Mesenteric fat pad (tissue), 1 donor: Measurements from ENCODE around the gene CCDC71L. TPM values are rescaled to one million over a fixed set of nuclear protein-coding genes. Genes with fewer than 3 reads are reported as not detected.
"Not testable (repeated sequence)": the region's sequence is repeated elsewhere in the genome, so short reads cannot be mapped to it uniquely, and the experiment has no call there.

Experiments used
- DNase-seq: peaks from one replicate; pipeline ENCODE4 v3.0.0-alpha.2; 2020; ENCODE audit warnings: low spot score
- long read RNA-seq: library from polyadenylated mRNA; unstranded; transcript quantifications from one replicate; pipeline ENCODE4 v2.0.0, GENCODE V29; 2020
- total RNA-seq: library from RNA; stranded (reverse); fragmentation: NEBNext Ultra II Directional; extraction: Animal tissue kit (Norgen Biotek cat#: 25700); gene quantifications from one replicate; pipeline ENCODE4 v1.2.1, GENCODE V29; 2021
- donor health status: DM: yes; HTN: yes; CAD: no.

The CCDC71L gene
- 122 TPM for total RNA-seq
- long read RNA-seq, full-length matches to known transcripts = 1 of 1 reads
- long read RNA-seq, partial matches to known transcripts = 0 of 1 reads
- long read RNA-seq, other reads (novel, unspliced or antisense) = 0 of 1 reads

DNA sequence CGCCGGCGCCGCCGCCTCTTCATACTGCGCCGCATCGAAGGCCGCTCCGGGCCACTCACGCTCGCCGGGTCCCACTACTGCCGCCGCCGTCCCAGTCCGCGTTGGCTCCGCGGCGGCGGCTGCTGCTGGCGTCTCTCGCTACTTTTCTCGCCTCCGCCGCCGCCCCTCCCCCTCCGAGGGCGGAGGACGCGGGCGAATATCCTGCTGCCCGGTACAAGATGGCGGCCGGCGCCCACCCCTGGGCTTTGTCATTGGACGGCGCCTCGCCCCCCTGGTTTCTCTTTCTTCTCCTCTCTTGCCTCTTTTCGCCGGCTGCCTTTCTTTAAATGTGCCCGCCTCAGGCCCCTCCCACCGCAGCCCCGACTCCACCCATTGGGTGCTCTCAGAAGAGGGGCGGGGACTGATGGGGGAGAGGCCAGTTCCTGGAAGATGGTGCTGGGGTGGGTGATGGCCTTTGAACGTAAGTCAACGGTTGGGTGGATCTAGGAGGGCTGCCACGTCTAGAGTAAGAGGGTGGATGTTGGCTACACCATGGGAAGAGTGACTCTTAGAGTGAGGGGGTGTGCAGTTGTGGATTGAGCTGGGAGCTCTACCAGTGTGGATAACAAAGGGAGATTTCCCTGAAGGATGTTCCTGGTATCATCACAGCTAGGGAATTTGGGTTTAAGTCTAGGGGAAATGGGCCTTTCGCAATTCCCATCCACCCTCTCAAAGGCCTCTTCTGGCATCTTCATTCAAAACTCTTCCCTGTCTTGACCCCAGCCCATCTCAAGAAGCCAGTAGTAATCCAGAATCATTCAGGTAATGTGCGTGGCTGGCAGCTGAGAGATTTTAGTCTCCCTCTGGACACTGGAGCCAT is at the start of gene CCDC71L:
Gene CCDC71L, minus strand, starts transcription at position 297 of the 859 bp plus-strand sequence. Its CDS starts 262 bp downstream, at position 35.
- DNase-seq = peak; percentile 98

DNA sequence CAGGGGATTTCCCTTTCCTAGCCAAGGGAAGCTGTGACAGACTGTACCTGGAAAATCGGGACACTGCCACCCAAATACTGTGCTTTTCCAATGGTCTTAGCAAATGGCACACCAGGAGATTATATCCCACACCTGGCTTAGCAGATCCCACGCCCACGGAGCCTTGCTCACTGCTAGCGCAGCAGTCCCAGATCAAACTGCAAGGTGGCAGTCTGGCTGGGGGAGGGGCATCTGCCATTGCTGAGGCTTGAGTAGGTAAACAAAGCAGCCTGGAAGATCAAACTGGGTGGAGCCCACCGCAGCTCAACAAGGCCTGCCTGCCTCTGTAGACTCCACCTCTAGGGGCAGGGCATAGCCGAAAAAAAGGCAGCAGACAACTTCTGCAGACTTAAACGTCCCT is 48.6 kb upstream of the CCDC71L start:
- not testable (repeated sequence) for DNase-seq

DNA sequence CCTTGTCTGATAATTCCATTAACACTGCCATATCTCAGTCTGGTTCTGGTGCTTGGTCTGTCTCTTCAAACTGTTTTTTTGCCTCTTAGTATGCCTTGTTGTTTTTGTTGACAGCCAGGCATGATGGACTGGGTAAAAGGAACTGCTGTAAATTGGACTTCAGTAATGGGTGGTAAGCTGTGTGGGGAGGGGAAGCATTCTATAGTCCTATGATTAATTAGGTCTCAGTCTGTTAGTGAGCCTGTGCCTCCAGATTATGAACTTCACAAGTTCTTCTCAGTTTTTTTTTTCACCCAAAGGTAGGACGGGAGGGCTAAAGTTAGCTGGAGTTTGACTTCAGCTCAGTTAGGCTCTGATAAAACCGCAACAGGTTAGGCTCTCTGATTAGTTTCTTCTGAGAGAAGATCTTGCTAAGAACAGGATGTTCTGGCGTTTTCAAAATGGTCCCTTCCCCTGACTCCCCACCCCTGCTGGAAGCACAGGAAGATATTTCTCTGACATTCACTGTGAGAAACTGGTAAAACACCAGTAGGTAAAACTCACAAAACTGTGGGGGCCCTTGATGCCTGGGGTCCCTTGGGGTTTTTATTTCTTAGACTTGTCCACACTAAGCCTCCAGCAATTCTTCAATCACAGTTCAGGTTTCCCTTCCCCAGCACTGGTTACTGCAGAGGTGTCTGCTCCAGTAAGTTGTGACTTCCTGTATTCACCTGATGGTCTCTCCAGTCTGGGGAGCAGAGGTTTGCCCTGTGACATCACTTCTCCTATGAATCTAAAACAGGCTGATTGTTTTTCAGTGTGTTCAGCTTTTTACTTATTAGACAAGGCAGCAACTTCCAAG is 43.3 kb upstream of the CCDC71L start:
- no peak for DNase-seq

DNA sequence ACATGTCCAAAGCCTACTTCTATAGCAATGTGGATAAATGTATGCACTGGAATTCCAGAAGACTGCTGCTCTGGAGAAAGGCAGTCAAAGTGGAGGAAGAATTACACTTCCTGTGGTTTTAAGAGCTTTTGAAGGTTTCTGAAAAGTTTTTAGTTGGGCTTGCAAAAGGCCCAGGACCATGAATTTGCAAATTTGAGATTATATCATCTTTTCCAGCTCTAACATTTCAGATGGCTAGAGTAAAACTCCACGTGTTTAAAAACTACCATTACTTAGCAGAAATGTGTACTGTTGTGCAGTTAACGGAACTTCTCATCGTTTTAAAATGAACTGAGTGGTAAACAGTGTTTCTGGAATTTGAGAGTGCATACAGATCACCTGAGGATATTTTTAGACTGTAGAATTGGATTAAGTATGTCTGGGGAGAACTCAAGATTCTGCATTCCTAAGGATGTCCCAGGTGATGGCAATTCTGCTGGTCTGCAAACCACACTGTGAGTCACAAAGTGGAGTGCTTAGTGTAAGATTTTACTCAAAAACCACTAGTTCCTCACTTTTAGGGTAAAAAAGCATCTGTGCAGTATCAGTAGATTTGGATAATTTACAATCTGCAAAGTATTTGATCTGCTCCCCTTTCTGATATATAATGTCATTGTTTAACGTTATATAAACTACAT is 32.9 kb upstream of the CCDC71L start:
- no peak for DNase-seq

DNA sequence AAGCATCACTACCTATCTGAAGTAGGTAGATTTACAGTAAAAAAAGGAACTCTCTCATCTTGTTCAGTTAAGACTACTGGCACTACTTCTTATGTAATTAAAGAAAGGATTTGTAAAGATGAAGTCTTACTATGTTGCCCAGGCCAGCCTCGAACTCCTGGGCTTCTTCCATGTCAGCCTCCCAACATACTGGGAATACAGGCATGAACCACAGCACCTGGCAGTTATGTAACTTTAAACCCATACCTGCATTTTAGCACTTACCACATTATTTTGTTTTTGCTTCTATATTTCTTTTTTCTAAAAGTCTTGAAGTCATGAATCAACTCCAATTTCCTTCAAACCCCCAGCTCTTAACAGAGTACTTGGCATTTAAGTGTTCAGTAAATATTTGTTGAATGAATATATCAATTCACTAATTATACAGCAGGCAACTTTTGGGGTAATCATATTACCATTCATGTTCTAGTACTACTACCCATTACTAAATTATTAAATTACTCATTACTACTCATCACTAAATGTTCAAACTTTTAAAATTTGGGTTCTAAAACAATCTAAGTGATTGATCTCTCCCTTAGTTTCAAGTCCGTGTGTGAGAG is 31.6 kb upstream of the CCDC71L start:
- DNase-seq = no peak

DNA sequence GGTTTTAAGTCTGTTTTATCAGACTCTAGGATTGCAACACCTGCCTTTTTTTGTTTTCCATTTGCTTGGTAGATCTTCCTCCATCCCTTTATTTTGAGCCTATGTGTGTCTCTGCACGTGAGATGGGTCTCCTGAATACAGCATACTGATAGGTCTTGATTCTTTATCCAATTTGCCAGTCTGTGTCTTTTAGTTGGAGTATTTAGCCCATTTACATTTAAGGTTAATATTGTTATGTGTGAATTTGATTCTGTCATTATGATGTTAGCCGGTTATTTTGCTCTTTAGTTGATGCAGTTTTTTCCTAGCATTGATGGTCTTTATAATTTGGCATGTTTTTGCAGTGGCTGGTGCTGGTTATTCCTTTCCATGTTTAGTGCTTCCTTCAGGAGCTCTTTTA is 27.2 kb upstream of the CCDC71L start:
- DNase-seq = not testable (repeated sequence)

DNA sequence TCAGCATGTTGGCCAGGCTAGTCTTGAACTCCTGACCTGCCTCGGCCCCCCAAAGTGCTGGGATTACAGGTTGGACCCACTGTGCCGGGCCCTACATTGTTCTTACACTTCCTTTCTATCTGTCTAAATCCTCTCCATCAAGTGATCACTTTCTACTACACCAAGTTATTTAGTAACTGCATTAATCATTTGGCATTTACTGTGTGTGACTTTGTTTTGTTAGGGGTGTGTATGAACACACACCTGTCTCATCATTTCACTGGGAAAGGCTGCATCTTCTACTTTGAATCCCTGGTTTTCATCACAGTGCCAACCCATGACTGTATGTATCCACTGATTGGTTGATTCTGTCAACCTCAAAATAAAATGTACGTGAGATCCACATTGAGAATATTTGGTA is 23.0 kb upstream of the CCDC71L start:
- DNase-seq = no peak

DNA sequence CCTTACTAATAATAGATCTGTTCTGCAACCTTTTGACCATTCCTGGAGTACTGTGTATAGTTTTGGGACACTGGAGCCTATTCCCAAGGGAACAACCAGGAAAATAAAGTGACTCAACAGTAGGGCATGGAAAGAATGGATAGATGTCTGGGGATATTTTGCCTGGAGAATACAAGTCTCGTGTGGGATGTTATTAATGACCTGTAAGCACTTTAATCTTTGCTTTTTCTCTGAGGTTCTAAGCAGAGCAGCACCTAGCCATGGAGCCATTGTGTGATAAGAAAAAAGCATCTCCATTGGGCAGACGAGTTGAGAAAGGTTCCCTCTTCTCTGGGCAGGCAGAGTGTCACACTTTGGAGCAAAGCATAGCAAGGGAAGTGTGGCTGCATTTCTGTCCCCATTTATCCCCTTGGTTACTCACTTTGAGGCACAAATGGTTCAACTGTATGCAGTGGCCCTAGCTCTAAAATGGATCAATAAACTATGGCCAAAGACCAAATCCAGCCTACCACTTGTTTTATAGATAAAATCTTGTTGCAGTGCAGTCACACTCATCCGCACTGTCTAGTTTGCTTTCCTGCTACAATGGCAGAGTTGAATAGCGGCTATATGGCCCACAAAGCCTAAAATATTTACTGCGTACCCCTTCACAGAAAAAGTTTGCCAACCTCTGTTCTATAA is 21.0 kb upstream of the CCDC71L start:
- no peak for DNase-seq

DNA sequence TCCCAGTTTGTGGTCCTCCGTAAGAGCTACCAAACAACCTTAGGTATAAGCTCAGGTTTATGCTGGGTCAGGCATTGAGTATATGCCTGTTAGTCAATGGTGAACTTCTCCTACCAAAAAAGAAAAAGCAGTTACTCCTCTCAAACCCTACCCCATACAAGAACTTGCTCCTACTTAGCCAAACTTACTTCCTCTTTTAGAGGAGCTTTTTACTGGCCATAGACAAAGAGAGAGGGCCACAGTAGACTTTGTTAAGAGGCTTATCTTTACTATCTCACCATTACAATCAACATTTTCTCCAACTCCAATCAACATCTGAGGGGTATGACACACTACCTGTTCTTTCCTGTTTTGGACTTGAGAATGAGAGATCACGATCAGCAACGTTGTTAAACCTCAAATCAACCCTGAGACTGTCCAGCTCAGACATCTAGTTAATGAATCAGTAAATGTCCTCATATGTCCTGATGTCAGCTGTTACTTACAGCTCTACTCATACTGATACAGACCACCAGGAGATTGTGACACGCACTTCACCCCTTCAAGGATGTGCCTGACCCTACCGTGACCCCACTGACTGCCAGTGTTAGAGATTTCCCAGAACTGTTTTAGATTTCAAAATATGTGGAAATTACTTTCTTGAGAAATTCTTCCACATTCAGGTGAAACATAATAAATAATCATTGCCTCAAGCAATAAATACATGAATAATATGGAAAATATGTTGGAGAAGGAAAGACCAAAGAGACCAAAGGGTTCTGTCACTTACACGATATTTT is 18.4 kb upstream of the CCDC71L start:
- no peak for DNase-seq

DNA sequence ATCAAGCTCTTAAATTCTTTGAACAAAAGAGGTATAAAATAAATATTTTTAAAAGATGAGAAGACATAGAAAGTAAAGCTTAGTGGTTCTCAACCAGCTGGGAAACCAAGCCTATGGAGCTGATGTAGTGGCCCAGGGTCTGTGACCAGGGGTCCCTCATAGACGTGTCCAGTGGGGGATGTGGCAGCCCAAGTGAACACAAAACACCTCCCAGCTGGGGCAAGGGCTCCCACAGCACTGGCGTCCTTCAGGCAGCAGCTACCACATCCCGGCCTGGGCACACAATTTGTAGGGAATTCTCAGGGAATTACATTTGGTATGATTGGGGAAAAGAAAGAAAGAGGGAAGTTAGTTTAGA is 17.8 kb upstream of the CCDC71L start:
- peak; percentile 57 for DNase-seq

DNA sequence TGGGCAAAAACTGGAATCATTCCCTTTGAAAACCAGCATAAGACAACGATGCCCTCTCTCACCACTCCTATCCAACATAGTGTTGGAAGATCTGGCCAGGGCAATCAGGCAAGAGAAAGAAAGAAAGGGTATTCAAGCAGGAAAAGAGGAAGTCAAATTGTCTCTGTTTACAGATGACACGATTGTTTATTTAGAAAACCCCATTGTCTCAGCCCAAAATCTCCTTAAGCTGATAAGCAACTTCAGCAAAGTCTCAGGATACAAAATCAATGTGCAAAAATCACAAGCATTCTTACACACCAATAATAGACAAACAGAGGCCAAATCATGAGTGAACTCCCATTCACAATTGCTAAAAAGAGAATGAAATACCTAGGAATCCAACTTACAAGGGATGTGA is 15.5 kb upstream of the CCDC71L start:
- DNase-seq = not testable (repeated sequence)

DNA sequence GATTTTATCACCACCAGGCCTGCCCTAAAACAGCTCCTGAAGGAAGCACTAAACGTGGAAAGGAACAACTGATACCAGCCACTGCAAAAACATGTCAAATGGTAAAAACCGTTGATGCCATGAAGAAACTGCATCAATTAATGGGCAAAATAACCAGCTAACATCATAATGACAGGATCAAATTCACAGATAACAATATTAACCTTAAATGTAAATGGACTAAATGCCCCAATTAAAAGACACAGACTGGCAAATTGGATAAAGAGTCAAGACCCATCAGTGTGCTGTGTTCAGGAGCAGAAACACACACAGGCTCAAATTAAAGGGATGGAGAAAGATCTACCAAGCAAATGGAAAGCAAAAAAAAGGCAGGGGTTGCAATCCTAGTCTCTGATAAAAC is 12.7 kb upstream of the CCDC71L start:
- DNase-seq = not testable (repeated sequence)

DNA sequence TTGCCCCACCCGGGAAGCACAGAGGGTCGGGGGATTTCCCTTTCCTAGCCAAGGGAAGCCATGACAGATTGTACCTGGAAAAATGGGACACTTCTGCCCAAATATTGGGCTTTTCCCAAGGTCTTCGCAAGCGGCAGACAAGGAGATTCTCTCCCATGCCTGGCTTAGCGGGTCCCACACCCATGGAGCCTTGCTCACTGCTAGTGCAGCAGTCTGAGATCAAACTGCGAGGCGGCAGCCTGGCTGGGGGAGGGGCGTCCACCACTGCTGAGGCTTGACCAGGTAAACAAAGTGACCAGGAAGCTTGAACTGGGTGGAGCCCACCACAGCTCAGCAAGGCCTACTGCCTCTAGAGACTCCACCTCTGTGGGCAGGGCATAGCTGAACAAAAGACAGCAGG is 11.0 kb upstream of the CCDC71L start:
- DNase-seq = not testable (repeated sequence)

DNA sequence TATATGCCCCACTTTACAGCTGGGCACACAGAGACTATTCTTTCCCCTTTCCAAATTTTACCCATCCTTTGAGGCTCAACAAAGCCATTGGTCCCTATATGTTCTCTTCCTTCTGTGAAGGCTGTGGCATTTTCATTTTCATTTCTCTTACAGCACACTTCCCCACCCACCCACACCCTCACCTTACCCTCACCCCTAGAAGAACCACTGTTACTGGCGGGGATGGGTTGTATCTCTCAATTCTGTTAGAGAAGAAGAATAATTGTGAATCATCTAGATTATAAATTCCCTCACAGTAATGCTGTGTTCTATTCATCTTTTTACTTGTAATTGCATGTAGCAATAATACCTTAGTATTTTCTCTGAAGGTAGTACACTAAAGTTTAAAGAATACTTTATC is 10.2 kb upstream of the CCDC71L start:
- no peak for DNase-seq

DNA sequence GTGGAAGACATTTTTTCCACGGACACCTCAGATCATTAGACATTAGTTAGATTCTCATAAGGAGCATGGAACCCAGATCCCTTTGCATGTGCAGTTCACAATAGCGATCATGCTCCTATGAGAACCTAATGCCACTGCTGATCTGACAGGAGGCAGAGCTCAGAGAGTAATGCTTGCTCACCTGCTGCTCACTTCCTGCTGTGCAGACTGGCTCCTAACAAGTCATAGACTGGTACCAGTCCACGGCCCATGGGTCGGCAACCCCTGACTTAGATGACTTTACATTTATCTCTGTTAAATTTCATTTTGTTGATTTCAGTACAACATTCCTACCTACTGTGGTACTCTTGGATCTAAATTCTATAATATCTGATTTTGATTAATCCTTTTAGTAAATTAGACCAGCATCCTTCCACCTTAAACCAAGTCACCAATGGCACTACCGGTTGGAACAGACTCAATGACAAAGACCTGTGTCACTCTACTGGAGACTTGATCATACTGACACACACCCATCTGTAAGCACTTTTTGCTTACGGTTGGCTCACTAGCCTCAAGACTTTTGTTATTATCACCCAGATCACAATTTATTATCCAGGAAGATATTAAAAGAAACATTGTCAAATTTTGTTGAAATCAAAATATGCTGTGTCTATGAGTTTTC is 8.0 kb upstream of the CCDC71L start:
- no peak for DNase-seq

DNA sequence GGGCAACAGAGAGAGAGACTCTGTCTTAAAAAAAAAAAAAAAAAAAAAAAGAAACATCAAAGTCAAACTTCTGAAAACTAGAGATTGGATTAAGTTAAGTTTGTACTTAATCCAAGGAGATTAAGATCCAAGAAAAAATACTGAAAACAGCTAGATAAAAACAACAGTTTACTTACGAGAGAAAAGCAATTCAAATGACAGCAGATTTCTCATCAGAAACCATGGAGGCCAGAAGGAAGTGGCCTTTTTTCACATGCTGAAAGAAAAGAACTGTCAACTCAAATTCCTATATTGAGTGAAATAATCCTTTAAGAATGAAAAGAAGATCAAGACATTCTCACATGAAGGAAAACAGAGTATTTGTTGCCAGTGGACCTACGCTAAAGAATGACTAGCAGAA is 5.4 kb upstream of the CCDC71L start:
- DNase-seq = no peak

DNA sequence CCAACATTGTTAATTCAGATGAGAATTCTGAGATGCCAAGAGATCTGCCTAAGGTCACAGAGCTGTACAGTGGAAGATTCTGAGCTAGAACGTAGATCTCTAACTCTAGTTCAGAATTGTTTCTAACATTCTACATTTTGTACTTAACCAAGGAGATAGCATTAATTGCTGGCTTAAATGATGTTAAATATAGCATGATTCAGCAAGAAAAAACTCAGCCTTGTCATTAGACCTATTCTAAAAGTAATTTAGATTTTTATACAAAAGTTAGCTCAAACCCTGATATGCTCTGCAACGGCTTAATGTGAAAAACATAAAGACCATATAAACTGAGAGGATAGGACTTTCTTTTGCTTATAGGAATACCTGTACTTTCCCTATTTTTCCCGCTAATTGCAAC is 3.4 kb upstream of the CCDC71L start:
- DNase-seq = no peak

DNA sequence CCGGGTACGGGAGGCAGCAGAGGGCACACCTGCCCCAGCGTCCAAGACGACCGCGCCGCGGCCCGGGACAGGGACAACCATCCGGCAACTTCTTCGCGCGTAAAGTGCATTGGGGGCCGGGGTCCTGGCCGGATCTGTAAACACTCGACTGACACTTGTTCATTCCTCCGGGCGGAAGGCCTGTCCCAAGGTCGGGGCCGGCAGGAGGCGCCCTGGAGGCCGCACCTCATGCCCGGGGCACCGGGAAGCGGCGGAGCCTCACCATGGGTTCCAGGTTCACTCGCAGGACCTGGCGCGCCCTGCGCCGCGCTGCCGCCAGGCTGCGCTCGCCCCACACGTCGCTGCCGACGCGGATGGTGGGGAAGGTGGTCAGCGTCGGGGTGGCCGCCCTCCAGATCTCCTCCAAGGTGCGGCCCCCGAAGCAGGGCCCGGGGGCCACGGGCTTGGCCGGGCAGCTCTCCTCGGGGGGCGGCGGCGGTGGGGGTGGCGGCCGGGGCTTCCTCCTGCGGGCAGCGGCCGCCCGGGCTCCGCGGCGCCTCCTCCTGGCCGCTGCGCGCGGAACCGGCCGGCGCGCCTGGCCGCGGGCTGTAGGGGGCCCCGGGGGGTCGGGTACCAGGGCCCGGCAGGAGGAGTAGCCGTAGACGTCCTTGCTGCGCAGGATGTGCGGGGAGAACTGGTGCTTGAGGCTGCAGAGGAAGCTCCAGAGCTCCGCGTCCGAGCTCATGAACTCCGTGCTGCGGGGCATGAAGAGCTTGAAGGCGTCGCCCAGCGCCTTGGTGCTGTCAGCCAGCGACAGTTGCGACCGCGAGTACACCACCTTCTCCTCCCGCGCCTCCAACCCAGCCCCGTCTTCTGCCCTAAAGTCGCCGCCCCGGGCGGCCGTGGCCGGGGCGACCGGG is 746 bp downstream of the CCDC71L start:
- DNase-seq = peak; percentile 93
